Activated T-cell treated with anti-CD3 and anti-CD28 coated beads, Interleukin-2, amount 50 U/mL, for 72 hours (primary cell): ENCODE results near the gene CA9. TPM values are rescaled to one million over a fixed set of nuclear protein-coding genes. Genes with fewer than 3 reads are reported as not detected.
"Not testable (repeated sequence)": the region's sequence is repeated elsewhere in the genome, so short reads cannot be mapped to it uniquely, and the experiment has no call there.

Experiments used
- ATAC-seq, 2 donors: fragments of 150-1000 bp; cut with Tn5 transposase; replicated peaks in 1 of 2; 2 replicates each; pipeline ENCODE4 v1.10.0; 2021; ENCODE audit warnings: moderate library complexity in 2 of 2, mild to moderate bottlenecking in 1 of 2
- DNase-seq, 2 donors: peaks; one replicate each; pipeline ENCODE4 v3.0.0; 2021 to 2022; ENCODE audit warnings: mixed read lengths in 1 of 2
- H3K27ac Mint-ChIP-seq: one replicate; pipeline ENCODE4 v1.8.0; 2022; ENCODE audit warnings: mild to moderate bottlenecking, moderate library complexity, mixed read lengths
- H3K27me3 Mint-ChIP-seq: one replicate; pipeline ENCODE4 v1.8.0; 2022; ENCODE audit warnings: low read depth, mixed read lengths
- H3K36me3 Mint-ChIP-seq, 2 donors: one replicate each; pipeline ENCODE4 v1.8.0; 2022; ENCODE audit warnings: mixed read lengths in 2 of 2, mild to moderate bottlenecking in 1 of 2; ENCODE audit not compliant: insufficient read depth in 2 of 2
- H3K4me1 Mint-ChIP-seq: one replicate; pipeline ENCODE4 v1.8.0; 2022; ENCODE audit warnings: low read depth, mixed read lengths
- H3K4me3 Mint-ChIP-seq, 2 donors: one replicate each; pipeline ENCODE4 v1.8.0; 2022; ENCODE audit warnings: mild to moderate bottlenecking in 2 of 2, mixed read lengths in 2 of 2, moderate library complexity in 2 of 2
- H3K9me3 Mint-ChIP-seq, 2 donors: one replicate each; pipeline ENCODE4 v1.8.0; 2022; ENCODE audit warnings: mixed read lengths in 2 of 2
- total RNA-seq, 2 donors: library from RNA; stranded (reverse); gene quantifications; one replicate each; pipeline ENCODE4 v1.2.3, GENCODE V29; 2022

CA9 gene
- total RNA-seq: 1 to 10 TPM in 1 of 2 donors, under 1 TPM in 1; 0.65 to 1.6 TPM

DNA sequence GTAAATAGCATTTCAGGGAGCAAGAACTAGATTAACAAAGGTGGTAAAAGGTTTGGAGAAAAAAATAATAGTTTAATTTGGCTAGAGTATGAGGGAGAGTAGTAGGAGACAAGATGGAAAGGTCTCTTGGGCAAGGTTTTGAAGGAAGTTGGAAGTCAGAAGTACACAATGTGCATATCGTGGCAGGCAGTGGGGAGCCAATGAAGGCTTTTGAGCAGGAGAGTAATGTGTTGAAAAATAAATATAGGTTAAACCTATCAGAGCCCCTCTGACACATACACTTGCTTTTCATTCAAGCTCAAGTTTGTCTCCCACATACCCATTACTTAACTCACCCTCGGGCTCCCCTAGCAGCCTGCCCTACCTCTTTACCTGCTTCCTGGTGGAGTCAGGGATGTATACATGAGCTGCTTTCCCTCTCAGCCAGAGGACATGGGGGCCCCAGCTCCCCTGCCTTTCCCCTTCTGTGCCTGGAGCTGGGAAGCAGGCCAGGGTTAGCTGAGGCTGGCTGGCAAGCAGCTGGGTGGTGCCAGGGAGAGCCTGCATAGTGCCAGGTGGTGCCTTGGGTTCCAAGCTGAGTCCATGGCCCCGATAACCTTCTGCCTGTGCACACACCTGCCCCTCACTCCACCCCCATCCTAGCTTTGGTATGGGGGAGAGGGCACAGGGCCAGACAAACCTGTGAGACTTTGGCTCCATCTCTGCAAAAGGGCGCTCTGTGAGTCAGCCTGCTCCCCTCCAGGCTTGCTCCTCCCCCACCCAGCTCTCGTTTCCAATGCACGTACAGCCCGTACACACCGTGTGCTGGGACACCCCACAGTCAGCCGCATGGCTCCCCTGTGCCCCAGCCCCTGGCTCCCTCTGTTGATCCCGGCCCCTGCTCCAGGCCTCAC is at the start of gene CA9:
TSS of gene CA9 (plus strand) at position 797 of the 893 bp plus-strand sequence. CDS start at position 829, 32 bp downstream.
- H3K4me1 Mint-ChIP-seq: peaks cover 6% of the 10 kb centered on the region
- no peak for ATAC-seq
- H3K4me3 Mint-ChIP-seq: peak within 1 kb of the TSS; percentile 28 to 49
- no peak within 1 kb of the TSS for H3K27ac Mint-ChIP-seq
- H3K36me3 Mint-ChIP-seq: peaks cover 0 to 1% of the 10 kb centered on the region in 2 donors
- peaks cover 11% of the 10 kb centered on the region for H3K27me3 Mint-ChIP-seq
- no peak for DNase-seq
- H3K9me3 Mint-ChIP-seq: peaks cover 0 to 2% of the 10 kb centered on the region in 2 donors

GRCh38 chr9:35627575-35627974 is 46.2 kb upstream of the CA9 start:
- ATAC-seq (no peak), DNase-seq (no peak)
- no peaks in the 10 kb centered on the region for H3K36me3 Mint-ChIP-seq
- H3K4me3 Mint-ChIP-seq: no peak overlapping the region
- no peaks in the 10 kb centered on the region for H3K4me1 Mint-ChIP-seq
- H3K27ac Mint-ChIP-seq: no peak overlapping the region
- H3K27me3 Mint-ChIP-seq: no peaks in the 10 kb centered on the region
- no peaks in the 10 kb centered on the region for H3K9me3 Mint-ChIP-seq

DNA sequence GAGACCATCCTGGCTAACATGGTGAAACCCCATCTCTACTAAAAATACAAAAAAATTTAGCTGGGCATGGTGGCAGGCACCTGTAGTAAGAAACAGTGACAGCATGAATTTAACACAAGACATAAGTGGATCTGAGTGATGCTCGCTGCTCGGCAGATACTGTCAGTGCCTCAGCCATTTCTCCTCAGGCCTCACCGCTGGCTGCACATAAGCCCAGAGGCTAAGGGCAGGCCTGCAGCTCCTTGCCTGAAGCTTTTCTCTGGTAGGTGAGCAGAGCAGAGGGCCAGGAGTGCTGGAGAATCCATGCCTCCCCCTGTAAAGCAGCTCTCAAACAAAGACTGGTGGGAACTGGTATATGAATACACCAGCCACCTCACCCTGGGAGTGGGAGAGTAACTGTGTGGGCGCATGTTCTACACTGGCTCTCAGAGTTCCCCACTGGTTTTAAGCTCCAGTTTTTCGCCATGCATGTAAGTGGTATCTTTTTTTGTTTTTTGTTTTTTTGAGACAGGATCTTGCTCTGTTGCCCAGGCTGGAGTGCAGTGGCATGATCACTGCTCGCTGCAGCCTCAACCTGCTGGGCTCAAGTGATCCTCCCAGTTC is 45.2 kb upstream of the CA9 start:
- Mint-ChIP-seq H3K36me3 (no peaks in the 10 kb centered on the region), H3K9me3 (no peaks in the 10 kb centered on the region), H3K27ac (no peak overlapping the region), H3K27me3 (no peaks in the 10 kb centered on the region), H3K4me1 (no peaks in the 10 kb centered on the region), H3K4me3 (no peak overlapping the region)
- no peak for ATAC-seq
- DNase-seq: no peak

DNA sequence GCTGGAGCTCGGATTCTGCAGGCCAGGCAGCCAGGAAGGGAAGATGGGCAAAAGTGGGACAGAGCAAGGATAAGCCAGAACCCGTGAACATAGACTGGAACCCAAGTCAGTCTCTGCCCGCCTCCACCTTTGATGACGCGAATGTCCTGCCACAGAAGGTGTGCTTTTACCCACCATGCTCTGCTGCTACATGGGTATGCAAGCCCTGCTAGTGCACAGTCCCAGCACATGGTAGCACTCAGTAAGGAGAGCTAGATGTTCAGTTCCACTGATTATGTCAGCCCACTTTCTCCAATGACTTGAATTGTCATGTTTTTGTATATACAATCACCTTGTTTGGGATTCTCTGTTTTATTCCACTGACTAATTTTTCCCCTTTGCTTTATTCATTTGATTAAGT is 44.1 kb upstream of the CA9 start:
- H3K4me3 Mint-ChIP-seq: no peak overlapping the region
- H3K36me3 Mint-ChIP-seq: no peaks in the 10 kb centered on the region
- H3K9me3 Mint-ChIP-seq: no peaks in the 10 kb centered on the region
- no peak overlapping the region for H3K27ac Mint-ChIP-seq
- DNase-seq (no peak), ATAC-seq (no peak)
- no peaks in the 10 kb centered on the region for H3K4me1 Mint-ChIP-seq
- H3K27me3 Mint-ChIP-seq: no peaks in the 10 kb centered on the region

DNA sequence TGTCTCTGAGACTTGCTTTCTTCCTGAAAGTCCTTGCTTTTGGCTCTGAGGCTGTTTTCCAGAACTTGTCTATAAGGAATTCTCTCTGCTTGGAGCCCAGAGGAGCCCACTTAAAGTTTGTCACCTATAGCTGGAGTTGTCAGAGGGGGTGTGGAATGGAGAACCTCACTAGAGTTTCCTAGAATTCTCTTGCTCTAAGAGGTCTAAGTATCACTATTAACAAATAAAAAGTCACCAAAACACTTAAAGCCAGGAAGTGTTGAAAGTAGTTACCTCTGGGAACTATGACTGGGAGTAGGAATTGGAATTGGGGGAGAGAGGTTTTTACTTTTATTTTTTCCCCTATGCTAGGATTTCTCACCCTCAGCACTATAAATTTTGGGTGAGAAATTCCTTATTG is 38.0 kb upstream of the CA9 start:
- DNase-seq (no peak), ATAC-seq (no peak)
- peaks cover 51% of the 10 kb centered on the region for H3K4me1 Mint-ChIP-seq
- peak overlapping the region; percentile 30 for H3K27ac Mint-ChIP-seq
- peaks cover 2 to 3% of the 10 kb centered on the region in 2 donors for H3K9me3 Mint-ChIP-seq
- peaks cover 7 to 9% of the 10 kb centered on the region in 2 donors for H3K36me3 Mint-ChIP-seq
- no peaks in the 10 kb centered on the region for H3K27me3 Mint-ChIP-seq
- H3K4me3 Mint-ChIP-seq: peak overlapping the region in 1 of 2 donors; percentile 26

DNA sequence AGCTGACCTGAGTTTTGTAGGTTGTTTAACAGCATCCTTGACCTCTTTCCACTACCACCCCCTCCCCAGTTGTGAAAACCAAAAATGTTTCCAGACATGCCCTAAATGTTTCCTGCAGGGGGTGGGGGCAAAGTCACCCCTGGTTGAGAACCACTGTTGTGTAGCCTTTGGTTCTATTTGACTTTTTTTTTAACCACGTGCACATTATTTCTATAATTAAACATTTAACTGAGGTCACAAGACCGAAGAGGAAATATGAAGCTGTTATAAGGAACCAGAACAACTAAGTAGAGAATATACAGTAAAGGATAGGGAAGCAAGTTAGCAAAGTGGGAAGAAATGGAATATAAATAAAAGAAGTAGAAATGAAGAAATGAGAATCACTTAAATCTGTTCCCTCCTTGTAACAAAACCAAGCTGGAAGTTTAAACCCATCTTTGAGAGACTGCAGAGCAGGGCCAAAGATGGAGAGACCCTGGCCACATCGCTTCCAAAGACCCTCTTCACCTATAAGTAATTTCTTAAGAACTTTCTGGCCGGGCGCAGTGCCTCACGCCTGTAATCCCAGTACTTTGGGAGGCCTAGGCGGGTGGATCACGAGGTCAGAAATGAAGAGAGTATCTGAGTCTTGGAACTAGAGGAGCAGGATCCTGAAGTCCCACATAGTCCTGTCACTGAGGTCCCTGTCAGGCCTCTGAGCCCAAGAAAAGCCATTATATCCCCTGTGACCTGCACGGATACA is 37.4 kb upstream of the CA9 start:
- H3K36me3 Mint-ChIP-seq: peaks cover 11 to 13% of the 10 kb centered on the region in 2 donors
- no peak for ATAC-seq
- H3K4me1 Mint-ChIP-seq: peaks cover 55% of the 10 kb centered on the region
- H3K4me3 Mint-ChIP-seq: peak overlapping the region in 1 of 2 donors; percentile 38
- no peak for DNase-seq
- H3K9me3 Mint-ChIP-seq: peaks cover 2 to 6% of the 10 kb centered on the region in 2 donors
- no peaks in the 10 kb centered on the region for H3K27me3 Mint-ChIP-seq
- H3K27ac Mint-ChIP-seq: peak overlapping the region; percentile 93

DNA sequence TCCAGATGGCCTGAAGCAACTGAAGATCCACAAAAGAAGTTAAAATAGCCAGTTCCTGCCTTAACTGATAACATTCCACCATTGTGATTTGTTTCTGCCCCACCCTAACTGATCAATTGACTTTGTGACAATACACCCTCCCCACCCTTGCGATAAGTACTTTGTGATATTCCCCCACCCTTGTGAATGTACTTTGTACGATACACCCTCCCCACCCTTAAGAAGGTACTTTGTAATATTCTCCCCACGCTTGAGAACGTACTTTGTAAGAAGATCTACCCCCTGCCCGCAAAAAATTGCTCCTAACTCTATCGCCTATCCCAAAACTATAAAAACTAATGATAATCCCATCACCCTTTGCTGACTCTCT is 36.9 kb upstream of the CA9 start:
- DNase-seq, H3K27me3 Mint-ChIP-seq, H3K9me3 Mint-ChIP-seq, H3K4me3 Mint-ChIP-seq, ATAC-seq, H3K27ac Mint-ChIP-seq: not testable (repeated sequence)
- H3K36me3 Mint-ChIP-seq: peaks cover 13 to 15% of the 10 kb centered on the region in 2 donors
- peaks cover 55% of the 10 kb centered on the region for H3K4me1 Mint-ChIP-seq

GRCh38 chr9:35637427-35637955 is 36.2 kb upstream of the CA9 start:
- H3K4me1 Mint-ChIP-seq: peaks cover 55% of the 10 kb centered on the region
- not testable (repeated sequence) for DNase-seq, ATAC-seq, H3K9me3 Mint-ChIP-seq, H3K27me3 Mint-ChIP-seq
- peak overlapping the region; percentile 15 for H3K27ac Mint-ChIP-seq
- H3K36me3 Mint-ChIP-seq: peaks cover 13 to 15% of the 10 kb centered on the region in 2 donors
- H3K4me3 Mint-ChIP-seq: peak overlapping the region in 1 of 2 donors; percentile 34

GRCh38 chr9:35638751-35639150 is 35.0 kb upstream of the CA9 start:
- H3K27me3 Mint-ChIP-seq, DNase-seq, H3K9me3 Mint-ChIP-seq, H3K27ac Mint-ChIP-seq: not testable (repeated sequence)
- Mint-ChIP-seq H3K36me3 (peaks cover 13 to 18% of the 10 kb centered on the region in 2 donors), H3K4me3 (peak overlapping the region; percentile 54 to 68), H3K4me1 (peaks cover 55% of the 10 kb centered on the region)
- ATAC-seq: peak; percentile 44 to 48

DNA sequence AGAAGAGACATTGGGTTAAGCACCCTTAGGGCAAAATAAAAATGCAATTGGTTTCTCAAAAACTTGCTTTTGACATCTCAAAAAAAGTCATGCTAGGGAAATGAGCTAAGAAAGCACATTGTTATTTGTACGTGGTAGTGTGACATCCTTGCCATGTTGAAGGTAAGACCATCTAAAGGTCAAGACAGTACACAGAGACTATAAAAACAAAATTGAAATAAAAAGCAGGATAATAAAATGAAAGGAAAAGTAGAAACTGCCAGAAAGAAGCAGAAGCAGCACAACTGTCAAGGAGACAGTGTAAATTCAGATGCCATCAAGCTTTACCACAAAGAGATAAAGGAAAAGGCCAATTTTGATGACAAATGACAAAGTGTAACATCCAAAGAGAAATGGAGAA is 34.5 kb upstream of the CA9 start:
- Mint-ChIP-seq H3K36me3 (peaks cover 13 to 18% of the 10 kb centered on the region in 2 donors), H3K4me1 (peaks cover 57% of the 10 kb centered on the region), H3K27ac (peak overlapping the region; percentile 98), H3K4me3 (peak overlapping the region; percentile 68 to 84)
- ATAC-seq: peak in 1 of 2 donors; percentile 53
- H3K9me3 Mint-ChIP-seq, DNase-seq, H3K27me3 Mint-ChIP-seq: not testable (repeated sequence)

DNA sequence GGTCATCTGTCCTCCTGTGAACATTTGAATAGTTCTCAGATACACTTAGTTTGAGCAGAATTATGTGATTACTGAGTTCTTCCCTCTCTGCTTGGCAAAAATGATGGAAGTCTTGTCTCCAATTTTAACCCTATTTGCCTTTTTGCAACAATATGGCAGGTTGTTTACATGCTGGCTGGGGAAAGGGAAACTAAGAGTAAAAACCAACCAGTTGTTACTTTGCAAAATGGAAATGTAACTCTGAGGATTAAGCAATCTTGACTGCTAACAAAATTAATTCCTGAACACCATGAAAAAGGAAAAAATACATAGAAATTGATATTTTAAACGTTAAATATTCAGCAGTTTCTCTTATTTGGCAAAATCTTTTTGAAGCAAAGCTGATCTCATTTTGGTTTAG is 34.1 kb upstream of the CA9 start:
- no peaks in the 10 kb centered on the region for H3K27me3 Mint-ChIP-seq
- peak overlapping the region; percentile 98 for H3K27ac Mint-ChIP-seq
- peaks cover 14 to 22% of the 10 kb centered on the region in 2 donors for H3K36me3 Mint-ChIP-seq
- peaks cover 61% of the 10 kb centered on the region for H3K4me1 Mint-ChIP-seq
- DNase-seq (no peak), ATAC-seq (peak in 1 of 2 donors; percentile 25)
- peaks cover 2 to 6% of the 10 kb centered on the region in 2 donors for H3K9me3 Mint-ChIP-seq
- peak overlapping the region; percentile 68 to 84 for H3K4me3 Mint-ChIP-seq

- peak overlapping the region; percentile 67 for H3K27ac Mint-ChIP-seq
- peaks cover 14 to 24% of the 10 kb centered on the region in 2 donors for H3K36me3 Mint-ChIP-seq
- not testable (repeated sequence) for DNase-seq, H3K9me3 Mint-ChIP-seq, H3K27me3 Mint-ChIP-seq, ATAC-seq
- H3K4me3 Mint-ChIP-seq: peak overlapping the region in 1 of 2 donors; percentile 24
- H3K4me1 Mint-ChIP-seq: peaks cover 66% of the 10 kb centered on the region
These were observed 33.3 kb upstream of the CA9 start for GRCh38 chr9:35640431-35640830.
